Neural progenitor cell (in vitro differentiated cells): ENCODE data around the gene EPN2. TPM values are rescaled to one million over a fixed set of nuclear protein-coding genes. Genes with fewer than 3 reads are reported as not detected.
"Not testable (repeated sequence)": the region's sequence is repeated elsewhere in the genome, so short reads cannot be mapped to it uniquely, and the experiment has no call there.

Experiments used
- DNase-seq: peaks from one replicate; pipeline ENCODE4 v3.0.0-alpha.2; 2016; ENCODE audit warnings: low spot score
- H2AFZ ChIP-seq: fragments of 200-600 bp; sonication (generic); replicated peaks from 2 replicates; pipeline ENCODE4 v1.6.1; 2016; ENCODE audit warnings: antibody characterized with exemption
- H3F3A ChIP-seq: fragments of 200-600 bp; sonication (generic); 2 replicates; pipeline ENCODE4 v1.6.1; 2016; ENCODE audit warnings: antibody characterized with exemption, low read depth
- H3K27ac ChIP-seq: fragments of 200-600 bp; sonication (generic); 2 replicates; pipeline ENCODE4 v1.5.1; 2016; ENCODE audit warnings: mild to moderate bottlenecking
- H3K27me3 ChIP-seq: fragments of 200-600 bp; sonication (generic); 2 replicates; pipeline ENCODE4 v1.6.1; 2016; ENCODE audit warnings: mild to moderate bottlenecking, moderate library complexity
- H3K36me3 ChIP-seq: fragments of 200-600 bp; sonication (generic); 2 replicates; pipeline ENCODE4 v1.5.1; 2016
- H3K4me1 ChIP-seq: fragments of 200-600 bp; sonication (generic); 2 replicates; pipeline ENCODE4 v1.6.1; 2016; ENCODE audit warnings: mixed run types
- H3K4me2 ChIP-seq: fragments of 200-600 bp; sonication (generic); 2 replicates; pipeline ENCODE4 v1.6.1; 2016
- H3K4me3 ChIP-seq: fragments of 200-600 bp; sonication (generic); 2 replicates; pipeline ENCODE4 v1.5.1; 2016
- H3K79me2 ChIP-seq: fragments of 200-600 bp; sonication (generic); 2 replicates; pipeline ENCODE4 v1.6.1; 2016; ENCODE audit warnings: low read depth
- H3K9ac ChIP-seq: fragments of 200-600 bp; sonication (generic); 2 replicates; pipeline ENCODE4 v1.6.1; 2016
- H3K9me3 ChIP-seq: fragments of 200-600 bp; sonication (generic); 2 replicates; pipeline ENCODE4 v1.5.1; 2016; ENCODE audit warnings: low read depth
- H4K20me1 ChIP-seq: fragments of 200-600 bp; sonication (generic); 2 replicates; pipeline ENCODE4 v1.6.1; 2016; ENCODE audit warnings: low read depth
- H3K27ac Mint-ChIP-seq: 3 replicates; pipeline ENCODE4 v1.8.0; 2021; ENCODE audit warnings: mixed read lengths
- H3K27me3 Mint-ChIP-seq: 2 replicates; pipeline ENCODE4 v1.8.0; 2022; ENCODE audit warnings: low read depth, mild to moderate bottlenecking, inconsistent platforms, moderate library complexity, mixed read lengths; ENCODE audit not compliant: insufficient read depth
- H3K36me3 Mint-ChIP-seq: 3 replicates; pipeline ENCODE4 v1.8.0; 2021; ENCODE audit warnings: mixed read lengths
- H3K4me1 Mint-ChIP-seq: 3 replicates; pipeline ENCODE4 v1.8.0; 2021; ENCODE audit warnings: mixed read lengths
- H3K4me3 Mint-ChIP-seq: 3 replicates; pipeline ENCODE4 v1.8.0; 2021; ENCODE audit warnings: mild to moderate bottlenecking, moderate library complexity, mixed read lengths
- H3K9me3 Mint-ChIP-seq: 3 replicates; pipeline ENCODE4 v1.8.0; 2020; ENCODE audit warnings: mixed read lengths
- total RNA-seq: library from RNA; depleted of rRNA; stranded (reverse); fragments of >200 nt; gene quantifications from 2 replicates; pipeline ENCODE4 v1.2.3, GENCODE V29; 2015; ENCODE audit warnings: low replicate concordance

Gene EPN2
- total RNA-seq = 30.5 and 36.2 TPM in 2 replicates

DNA sequence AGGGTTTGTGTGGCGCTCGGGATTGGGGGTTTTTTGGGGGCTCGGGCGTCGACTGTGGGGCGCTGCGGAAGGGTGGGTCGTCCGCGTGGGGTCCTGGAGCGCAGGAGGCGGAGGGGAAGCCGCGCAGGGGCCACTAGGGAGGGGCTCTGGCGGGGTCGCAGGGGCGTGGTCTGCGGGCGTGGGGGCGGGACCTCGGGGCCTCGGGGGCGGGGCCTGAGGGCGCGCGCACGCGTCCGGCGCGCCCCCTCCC lies at the start of gene EPN2:
EPN2 (plus strand) TSS at position 228 of the 250 bp plus-strand sequence. CDS start 45,754 bp downstream, outside the sequence.
- H3K79me2 ChIP-seq = peaks cover 44% of the 10 kb centered on the region
- H3K27me3 Mint-ChIP-seq, H3K4me1 ChIP-seq, H3K36me3 ChIP-seq, H3K9me3 Mint-ChIP-seq, H3K27me3 ChIP-seq, H3K36me3 Mint-ChIP-seq, H3F3A ChIP-seq, H3K9me3 ChIP-seq, H3K27ac ChIP-seq: not testable (repeated sequence)
- H3K4me2 ChIP-seq = peak within 1 kb of the TSS; percentile 91
- peak within 1 kb of the TSS; percentile 96 for H3K4me3 Mint-ChIP-seq
- peak within 1 kb of the TSS; percentile 91 for H2AFZ ChIP-seq
- H4K20me1 ChIP-seq = peaks cover 33% of the 10 kb centered on the region
- peak within 1 kb of the TSS; percentile 94 for H3K4me3 ChIP-seq
- peak; percentile 77 for DNase-seq
- H3K4me1 Mint-ChIP-seq = peaks cover 12% of the 10 kb centered on the region
- peak within 1 kb of the TSS; percentile 66 for H3K27ac Mint-ChIP-seq
- peak within 1 kb of the TSS; percentile 61 for H3K9ac ChIP-seq

DNA sequence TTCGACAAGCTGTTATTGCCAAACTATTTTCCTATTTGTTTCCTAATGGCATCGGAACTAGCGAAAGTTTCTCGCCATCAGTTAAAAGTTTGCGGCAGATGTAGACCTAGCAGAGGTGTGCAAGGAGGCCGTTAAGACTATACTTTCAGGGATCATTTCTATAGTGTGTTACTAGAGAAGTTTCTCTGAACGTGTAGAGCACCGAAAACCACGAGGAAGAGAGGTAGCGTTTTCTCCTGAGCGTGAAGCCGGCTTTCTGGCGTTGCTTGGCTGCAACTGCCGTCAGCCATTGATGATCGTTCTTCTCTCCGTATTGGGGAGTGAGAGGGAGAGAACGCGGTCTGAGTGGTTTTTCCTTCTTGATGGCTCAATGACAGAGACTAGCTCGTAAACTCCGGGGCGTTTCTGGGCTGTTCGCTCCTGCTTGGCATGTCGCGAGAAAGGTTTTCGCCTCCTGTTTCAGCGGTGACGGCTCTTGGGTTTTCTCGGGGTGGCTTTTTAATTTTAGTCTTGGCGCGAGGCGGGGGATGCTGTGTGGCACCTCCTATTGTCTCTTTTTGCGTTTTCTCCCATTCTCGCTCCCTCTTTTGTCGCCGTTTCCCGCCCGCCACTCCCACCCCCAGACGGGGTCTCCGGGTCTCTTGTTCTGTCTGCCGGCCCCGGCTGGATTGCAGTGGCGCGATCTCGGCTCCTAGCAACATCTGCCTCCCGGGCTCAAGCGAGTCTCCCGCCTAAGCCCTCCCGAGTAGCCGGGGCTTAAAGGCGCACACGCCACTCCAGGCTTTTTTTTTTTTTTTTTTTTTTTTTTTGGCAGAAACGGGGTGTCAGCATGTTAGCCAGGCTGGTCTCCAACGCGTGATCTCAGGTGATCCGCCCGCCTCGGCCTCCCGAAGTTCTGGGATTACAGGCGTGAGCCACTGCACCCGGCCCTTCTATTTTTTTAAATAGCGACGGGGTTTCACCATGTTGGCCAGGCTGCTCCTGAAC lies 49.0 kb upstream of the EPN2 start:
- H3K27ac ChIP-seq = peak overlapping the region; percentile 85

DNA sequence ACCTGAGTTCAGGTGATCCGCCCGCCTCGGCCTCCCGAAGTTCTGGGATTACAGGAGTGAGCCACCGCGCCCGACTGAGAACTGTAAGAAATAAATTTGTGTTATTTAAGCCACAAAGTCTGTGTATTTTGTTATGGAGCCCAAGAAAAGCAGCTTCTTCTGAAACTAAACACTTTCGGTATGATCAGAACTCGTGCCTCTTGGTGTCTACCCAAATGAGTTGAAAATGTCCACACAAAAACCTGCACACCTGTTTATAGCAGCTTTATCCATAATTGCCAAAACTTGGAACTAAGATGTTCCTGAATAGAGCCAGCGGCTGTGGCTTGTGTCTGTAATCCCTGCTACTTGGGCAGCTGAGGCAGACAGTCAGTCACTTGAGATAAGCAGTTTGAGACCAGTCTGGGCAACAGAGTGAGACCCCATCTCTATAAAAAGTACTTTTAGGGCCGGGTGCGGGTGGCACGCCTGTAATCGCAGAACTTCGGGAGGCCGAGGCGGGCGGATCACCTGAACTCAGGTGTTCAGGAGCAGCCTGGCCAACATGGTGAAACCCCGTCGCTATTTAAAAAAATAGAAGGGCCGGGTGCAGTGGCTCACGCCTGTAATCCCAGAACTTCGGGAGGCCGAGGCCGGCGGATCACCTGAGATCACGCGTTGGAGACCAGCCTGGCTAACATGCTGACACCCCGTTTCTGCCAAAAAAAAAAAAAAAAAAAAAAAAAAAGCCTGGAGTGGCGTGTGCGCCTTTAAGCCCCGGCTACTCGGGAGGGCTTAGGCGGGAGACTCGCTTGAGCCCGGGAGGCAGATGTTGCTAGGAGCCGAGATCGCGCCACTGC lies 48.1 kb upstream of the EPN2 start:
- not testable (repeated sequence) for H3F3A ChIP-seq, H3K27me3 Mint-ChIP-seq

More for the DNA sequence above, 49.0 kb upstream of the EPN2 start:
- not testable (repeated sequence) for H3K36me3 Mint-ChIP-seq, H3K36me3 ChIP-seq, H2AFZ ChIP-seq, H3K4me3 ChIP-seq, H3K27ac Mint-ChIP-seq, H3K4me2 ChIP-seq, H3K9me3 Mint-ChIP-seq, H3K9ac ChIP-seq, H3K9me3 ChIP-seq, H3K27me3 Mint-ChIP-seq, H3K27me3 ChIP-seq, H3K4me1 ChIP-seq, H4K20me1 ChIP-seq, DNase-seq, H3F3A ChIP-seq, H3K4me1 Mint-ChIP-seq, H3K4me3 Mint-ChIP-seq, H3K79me2 ChIP-seq

DNA sequence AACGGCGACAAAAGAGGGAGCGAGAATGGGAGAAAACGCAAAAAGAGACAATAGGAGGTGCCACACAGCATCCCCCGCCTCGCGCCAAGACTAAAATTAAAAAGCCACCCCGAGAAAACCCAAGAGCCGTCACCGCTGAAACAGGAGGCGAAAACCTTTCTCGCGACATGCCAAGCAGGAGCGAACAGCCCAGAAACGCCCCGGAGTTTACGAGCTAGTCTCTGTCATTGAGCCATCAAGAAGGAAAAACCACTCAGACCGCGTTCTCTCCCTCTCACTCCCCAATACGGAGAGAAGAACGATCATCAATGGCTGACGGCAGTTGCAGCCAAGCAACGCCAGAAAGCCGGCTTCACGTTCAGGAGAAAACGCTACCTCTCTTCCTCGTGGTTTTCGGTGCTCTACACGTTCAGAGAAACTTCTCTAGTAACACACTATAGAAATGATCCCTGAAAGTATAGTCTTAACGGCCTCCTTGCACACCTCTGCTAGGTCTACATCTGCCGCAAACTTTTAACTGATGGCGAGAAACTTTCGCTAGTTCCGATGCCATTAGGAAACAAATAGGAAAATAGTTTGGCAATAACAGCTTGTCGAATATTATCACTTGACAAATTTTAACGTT lies 47.3 kb upstream of the EPN2 start:
- not testable (repeated sequence) for H3K79me2 ChIP-seq, H3K4me3 ChIP-seq, H2AFZ ChIP-seq, H3K36me3 ChIP-seq, H3K9me3 ChIP-seq, H3K4me1 ChIP-seq, H3K4me2 ChIP-seq, H3K4me1 Mint-ChIP-seq, H3K27me3 Mint-ChIP-seq, H3K9me3 Mint-ChIP-seq, H3F3A ChIP-seq, H4K20me1 ChIP-seq, H3K4me3 Mint-ChIP-seq, DNase-seq, H3K9ac ChIP-seq, H3K27me3 ChIP-seq, H3K27ac Mint-ChIP-seq, H3K27ac ChIP-seq, H3K36me3 Mint-ChIP-seq

More for the DNA sequence above, 48.1 kb upstream of the EPN2 start:
- not testable (repeated sequence) for H3K4me1 Mint-ChIP-seq, H3K36me3 ChIP-seq, H3K36me3 Mint-ChIP-seq, H3K9me3 ChIP-seq, H3K4me3 Mint-ChIP-seq, H3K79me2 ChIP-seq, H3K9ac ChIP-seq, H3K9me3 Mint-ChIP-seq, H3K27me3 ChIP-seq, H3K4me2 ChIP-seq, H3K27ac ChIP-seq, DNase-seq, H4K20me1 ChIP-seq, H3K27ac Mint-ChIP-seq, H3K4me1 ChIP-seq, H3K4me3 ChIP-seq, H2AFZ ChIP-seq

DNA sequence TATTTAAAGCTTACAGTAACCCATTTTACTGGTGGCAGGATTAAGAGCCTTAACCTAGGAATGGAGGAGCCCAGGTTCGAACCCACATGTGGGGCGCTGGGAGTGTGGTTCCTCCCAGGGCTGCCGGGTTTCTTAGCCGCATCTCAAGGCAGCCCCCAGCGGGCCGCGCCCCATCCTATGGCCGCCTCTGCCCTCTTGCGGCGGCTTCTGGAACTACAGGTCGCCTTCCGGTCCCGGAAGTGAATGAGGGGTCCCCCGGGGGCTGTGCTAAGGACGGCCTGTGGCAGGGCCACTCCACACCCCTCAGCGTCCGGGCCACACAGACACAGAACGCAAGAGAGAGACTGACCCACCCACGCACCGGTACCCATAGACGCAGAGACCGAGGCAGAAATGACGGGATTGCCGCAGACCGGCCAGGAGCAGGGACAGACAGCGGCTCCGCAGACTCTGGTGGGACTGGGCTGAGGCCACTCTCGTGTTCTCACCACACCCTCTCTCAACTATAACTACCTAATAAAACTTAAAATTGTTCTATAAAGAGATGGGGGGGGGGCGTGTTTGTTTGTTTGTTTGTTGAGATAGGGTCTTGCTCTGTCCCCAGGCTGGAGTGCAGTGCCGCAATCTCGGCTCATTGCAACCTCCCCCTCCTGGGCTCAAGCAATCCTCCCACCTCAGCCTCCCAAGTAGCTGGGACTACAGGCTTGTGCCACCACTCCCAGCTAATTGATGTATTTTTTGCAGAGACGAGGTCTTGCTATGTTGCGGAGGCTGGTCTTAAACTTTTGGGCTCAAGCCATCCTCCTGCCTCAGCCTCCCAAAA lies 40.6 kb upstream of the EPN2 start:
- not testable (repeated sequence) for H3K36me3 ChIP-seq, H3K79me2 ChIP-seq, H4K20me1 ChIP-seq, DNase-seq, H3K9ac ChIP-seq, H3K4me1 Mint-ChIP-seq, H3K9me3 ChIP-seq, H3K9me3 Mint-ChIP-seq, H3K4me1 ChIP-seq, H3F3A ChIP-seq, H3K27ac ChIP-seq, H3K4me3 ChIP-seq, H3K27me3 ChIP-seq, H2AFZ ChIP-seq, H3K27me3 Mint-ChIP-seq, H3K27ac Mint-ChIP-seq, H3K4me3 Mint-ChIP-seq, H3K36me3 Mint-ChIP-seq
- H3K4me2 ChIP-seq = peak overlapping the region; percentile 64

- H3K4me1 Mint-ChIP-seq, H3K27me3 Mint-ChIP-seq, DNase-seq, H3K4me2 ChIP-seq, H3K27me3 ChIP-seq, H3K9ac ChIP-seq, H3K9me3 ChIP-seq, H2AFZ ChIP-seq, H3K79me2 ChIP-seq, H3K36me3 Mint-ChIP-seq, H3K4me3 ChIP-seq, H3K4me3 Mint-ChIP-seq, H3K9me3 Mint-ChIP-seq, H4K20me1 ChIP-seq, H3K27ac ChIP-seq, H3K36me3 ChIP-seq, H3K4me1 ChIP-seq, H3F3A ChIP-seq, H3K27ac Mint-ChIP-seq: not testable (repeated sequence)
Measured at GRCh38 chr17:19202448-19202847, 34.7 kb upstream of the EPN2 start.

DNA sequence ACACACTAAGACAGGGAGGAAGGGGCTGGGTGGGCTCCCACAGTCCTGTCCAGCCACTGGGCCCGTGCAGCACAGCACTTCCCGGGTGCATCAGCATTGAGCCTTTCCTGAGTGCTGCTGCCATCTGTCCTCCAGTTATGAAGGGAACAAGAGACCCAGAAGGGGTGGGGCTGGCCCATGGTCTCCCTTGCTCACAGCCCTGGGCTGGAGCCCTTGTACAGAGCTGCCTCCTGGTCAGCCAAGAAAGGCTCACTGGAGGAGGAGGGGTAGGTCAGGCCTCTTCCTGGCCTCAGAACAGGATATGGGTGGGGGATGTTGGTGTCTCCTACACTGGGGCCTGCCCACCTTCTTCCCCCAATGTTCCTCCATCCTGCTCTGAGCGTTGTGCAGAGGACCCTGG lies 33.7 kb upstream of the EPN2 start:
- H3K4me2 ChIP-seq, H3K36me3 ChIP-seq, H3K36me3 Mint-ChIP-seq, H2AFZ ChIP-seq, H3K4me3 Mint-ChIP-seq, H4K20me1 ChIP-seq, DNase-seq, H3K27ac Mint-ChIP-seq, H3K9ac ChIP-seq, H3K79me2 ChIP-seq, H3K27me3 ChIP-seq, H3F3A ChIP-seq, H3K9me3 ChIP-seq, H3K4me3 ChIP-seq, H3K27ac ChIP-seq, H3K4me1 Mint-ChIP-seq, H3K9me3 Mint-ChIP-seq, H3K4me1 ChIP-seq, H3K27me3 Mint-ChIP-seq: not testable (repeated sequence)
